H9 (cell line): ENCODE results near the gene GLCE. TPM values are rescaled to one million over a fixed set of nuclear protein-coding genes. Genes with fewer than 3 reads are reported as not detected.
A peak's percentile ranks its signal among the peaks of the same experiment; 100 is the strongest.

Experiments
- DNase-seq: peaks from one replicate; pipeline ENCODE4 v3.0.0-alpha.2; 2017
- H2AFZ ChIP-seq: one replicate; pipeline ENCODE4 v1.6.1; 2013; ENCODE audit warnings: mild to moderate bottlenecking, low read length, control low read depth, moderate library complexity
- H2AK5ac ChIP-seq: 2 replicates; pipeline ENCODE4 v1.6.1; 2013; ENCODE audit warnings: low read length, control low read depth, mixed read lengths; ENCODE audit not compliant: insufficient read length
- H2BK120ac ChIP-seq: one replicate; pipeline ENCODE4 v1.6.1; 2013; ENCODE audit warnings: low read depth, mild to moderate bottlenecking, low read length, control low read depth, inconsistent platforms; ENCODE audit not compliant: poor library complexity, severe bottlenecking
- H2BK12ac ChIP-seq: 2 replicates; pipeline ENCODE4 v1.6.1; 2013; ENCODE audit warnings: low read length, control low read depth, mixed read lengths, low read depth; ENCODE audit not compliant: insufficient read length
- H2BK15ac ChIP-seq: 2 replicates; pipeline ENCODE4 v1.6.1; 2013; ENCODE audit warnings: low read depth, low read length, control low read depth
- H2BK20ac ChIP-seq: one replicate; pipeline ENCODE4 v1.6.1; 2013; ENCODE audit warnings: low read depth, mild to moderate bottlenecking, low read length, control low read depth, inconsistent platforms; ENCODE audit not compliant: poor library complexity, severe bottlenecking
- H2BK5ac ChIP-seq: 2 replicates; pipeline ENCODE4 v1.6.1; 2013; ENCODE audit warnings: low read length, control low read depth, mixed read lengths; ENCODE audit not compliant: insufficient read length
- H3K14ac ChIP-seq: 2 replicates; pipeline ENCODE4 v1.6.1; 2013; ENCODE audit warnings: low read length, control low read depth; ENCODE audit not compliant: insufficient read depth
- H3K18ac ChIP-seq: 2 replicates; pipeline ENCODE4 v1.6.1; 2013; ENCODE audit warnings: low read depth, mild to moderate bottlenecking, mixed read lengths, low read length, control low read depth; ENCODE audit not compliant: insufficient read length
- H3K23ac ChIP-seq: 2 replicates; pipeline ENCODE4 v1.6.1; 2013; ENCODE audit warnings: low read length, control low read depth, mixed read lengths, low read depth; ENCODE audit not compliant: insufficient read length
- H3K23me2 ChIP-seq: 2 replicates; pipeline ENCODE4 v1.6.1; 2013; ENCODE audit warnings: low read depth, mild to moderate bottlenecking, mixed read lengths, low read length, control low read depth; ENCODE audit not compliant: insufficient read length, poor library complexity, severe bottlenecking
- H3K27ac ChIP-seq: 2 replicates; pipeline ENCODE4 v1.5.1; 2013; ENCODE audit warnings: low read length, control low read depth, mixed read lengths, low read depth; ENCODE audit not compliant: insufficient read length
- H3K27me3 ChIP-seq: 2 replicates; pipeline ENCODE4 v1.6.1; 2013; ENCODE audit warnings: low read length, control low read depth, inconsistent platforms; ENCODE audit not compliant: insufficient read depth
- H3K4ac ChIP-seq: 2 replicates; pipeline ENCODE4 v1.6.1; 2013; ENCODE audit warnings: low read depth, mild to moderate bottlenecking, control low read depth, inconsistent platforms, low read length, moderate library complexity
- H3K4me1 ChIP-seq: 2 replicates; pipeline ENCODE4 v1.6.1; 2013; ENCODE audit warnings: low read length, control low read depth, inconsistent platforms; ENCODE audit not compliant: insufficient read depth
- H3K4me2 ChIP-seq: 2 replicates; pipeline ENCODE4 v1.6.1; 2013; ENCODE audit warnings: low read length, control low read depth, mixed read lengths; ENCODE audit not compliant: insufficient read length, insufficient read depth
- H3K56ac ChIP-seq: 2 replicates; pipeline ENCODE4 v1.6.1; 2013; ENCODE audit warnings: low read depth, mild to moderate bottlenecking, mixed read lengths, low read length, control low read depth; ENCODE audit not compliant: insufficient read length
- H3K79me1 ChIP-seq: 2 replicates; pipeline ENCODE4 v1.6.1; 2013; ENCODE audit warnings: low read depth, mild to moderate bottlenecking, moderate library complexity, low read length, control low read depth, inconsistent platforms; ENCODE audit not compliant: insufficient read depth, poor library complexity, severe bottlenecking
- H3K79me2 ChIP-seq: 2 replicates; pipeline ENCODE4 v1.6.1; 2013; ENCODE audit warnings: low read length, control low read depth, inconsistent platforms; ENCODE audit not compliant: insufficient read depth
- H3K9ac ChIP-seq: 2 replicates; pipeline ENCODE4 v1.6.1; 2013; ENCODE audit warnings: low read length, control low read depth, mixed read lengths; ENCODE audit not compliant: insufficient read length; ENCODE audit errors: extremely low read depth
- H3K9me3 ChIP-seq: one replicate; pipeline ENCODE4 v1.6.1; 2013; ENCODE audit warnings: low read depth, low read length, inconsistent platforms; ENCODE audit not compliant: control insufficient read depth
- H3T11ph ChIP-seq: one replicate; pipeline ENCODE4 v1.6.1; 2013; ENCODE audit warnings: mild to moderate bottlenecking, low read length, control low read depth, inconsistent platforms
- H4K20me1 ChIP-seq: one replicate; pipeline ENCODE4 v1.6.1; 2013; ENCODE audit not compliant: control insufficient read depth, insufficient read length, insufficient read depth
- H4K5ac ChIP-seq: 2 replicates; pipeline ENCODE4 v1.6.1; 2013; ENCODE audit warnings: low read depth, mild to moderate bottlenecking, mixed read lengths, low read length, control low read depth; ENCODE audit not compliant: insufficient read length
- H4K8ac ChIP-seq: replicated peaks from 2 replicates; pipeline ENCODE4 v1.6.1; 2013; ENCODE audit warnings: low read length, control low read depth, mixed read lengths, low read depth; ENCODE audit not compliant: insufficient read length
- H4K91ac ChIP-seq: 2 replicates; pipeline ENCODE4 v1.6.1; 2013; ENCODE audit warnings: low read depth, mild to moderate bottlenecking, moderate library complexity, mixed read lengths, low read length, control low read depth; ENCODE audit not compliant: insufficient read length
- H3K27ac Mint-ChIP-seq, 3 experiments: 2 replicates in 2 of 3; 3 replicates in 1 of 3; pipeline ENCODE4 v1.8.0; 2020 to 2021; ENCODE audit warnings: mixed read lengths in 3 of 3, mild to moderate bottlenecking in 1 of 3, moderate library complexity in 1 of 3
- H3K27me3 Mint-ChIP-seq: 2 replicates; pipeline ENCODE4 v1.8.0; 2021; ENCODE audit warnings: low read depth, mild to moderate bottlenecking, moderate library complexity, mixed read lengths
- H3K36me3 Mint-ChIP-seq, 3 experiments: 2 replicates in 2 of 3; 3 replicates in 1 of 3; pipeline ENCODE4 v1.8.0; 2020 to 2021; ENCODE audit warnings: low read depth in 3 of 3, mixed read lengths in 3 of 3; ENCODE audit not compliant: insufficient read depth in 1 of 3
- H3K4me1 Mint-ChIP-seq, 2 experiments: 2 replicates each; pipeline ENCODE4 v1.8.0; 2020; ENCODE audit warnings: mixed read lengths in 2 of 2
- H3K4me3 Mint-ChIP-seq, 2 experiments: 2 replicates in 1 of 2; 3 replicates in 1 of 2; pipeline ENCODE4 v1.8.0; 2020 to 2021; ENCODE audit warnings: mild to moderate bottlenecking in 2 of 2, mixed read lengths in 2 of 2, moderate library complexity in 1 of 2
- H3K9me3 Mint-ChIP-seq, 2 experiments: 2 replicates in 1 of 2; 3 replicates in 1 of 2; pipeline ENCODE4 v1.8.0; 2020; ENCODE audit warnings: mild to moderate bottlenecking in 2 of 2, mixed read lengths in 2 of 2, moderate library complexity in 1 of 2
- WGBS: extraction: QIAGEN DNeasy Blood & Tissue Kit; methylation state at CpG from one replicate; pipeline ENCODE4 v1.1.7; 2013; ENCODE audit warnings: missing lambda C conversion rate, low lambda C conversion rate, mixed read lengths; ENCODE audit not compliant: insufficient read length; ENCODE audit errors: extremely low coverage; 5-methylcytosine and 5-hydroxymethylcytosine counted together
- total RNA-seq: library from RNA; stranded (reverse); gene quantifications from 2 replicates; pipeline ENCODE4 v1.2.1, GENCODE V29; 2021
- TF ChIP-seq, protein P1 (sequence below): fragments of 200-600 bp; sonication (generic); conservative IDR thresholded peaks from 3 replicates; pipeline ENCODE4 v1.8.0; 2021; ENCODE audit warnings: antibody characterized with exemption, mild to moderate bottlenecking

The GLCE gene
- total RNA-seq, 1 experiment from 2014 or later, result 12.2 TPM

DNA sequence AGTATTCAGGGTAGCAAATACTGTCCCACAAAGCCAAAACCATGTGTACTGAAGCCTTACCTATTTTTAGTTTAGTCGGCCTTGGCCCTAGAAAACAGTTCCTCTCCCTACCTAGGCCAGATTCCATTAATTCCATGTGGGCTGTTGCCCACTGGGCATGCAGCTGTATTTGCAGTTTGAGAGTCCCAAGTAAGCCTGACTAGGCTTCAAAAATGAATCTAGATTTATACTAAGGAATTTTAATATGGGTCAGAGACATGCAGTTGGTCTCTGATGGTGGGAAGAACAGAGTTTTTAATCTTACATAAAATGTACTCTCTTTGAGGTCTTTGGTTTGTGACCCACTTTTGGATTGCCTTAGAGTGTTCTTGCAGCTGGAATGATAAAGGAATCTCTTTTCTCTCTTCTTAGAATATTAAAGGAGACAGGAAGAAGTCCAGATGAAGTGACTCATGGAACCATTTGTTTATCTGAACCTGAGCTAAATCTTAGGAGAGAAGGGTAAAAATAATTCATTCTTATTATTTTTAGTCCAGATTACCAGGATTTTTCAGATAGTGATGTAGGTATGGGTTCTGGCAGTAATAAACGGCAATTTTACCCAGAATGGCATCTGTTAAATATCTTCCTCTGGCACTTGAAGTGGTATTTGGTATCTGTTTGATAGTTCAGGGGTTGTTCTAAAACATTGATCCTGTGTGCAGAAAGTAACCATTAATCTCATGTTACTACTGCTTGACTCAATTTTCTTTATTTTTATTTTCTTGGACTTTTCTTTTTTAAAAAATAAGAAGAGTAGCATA lies 33.8 kb downstream of the GLCE start:
- peaks cover 8% of the 10 kb centered on the region for H3K4me1 ChIP-seq
- no peak overlapping the region for H3K14ac ChIP-seq
- Mint-ChIP-seq H3K9me3 (peaks cover 4 to 6% of the 10 kb centered on the region in 2 experiments; a peak in 3 of 5 replicates), H3K27ac (peak overlapping the region in 1 of 3 experiments; percentile 49; a peak in 2 of 7 replicates), H3K4me3 (no peak overlapping the region), H3K36me3 (peaks cover 5 to 23% (median 20%) of the 10 kb centered on the region in 3 experiments; a peak in 6 of 7 replicates), H3K4me1 (peaks cover 19 to 30% of the 10 kb centered on the region in 2 experiments), H3K27me3 (no peaks in the 10 kb centered on the region)
- TF ChIP-seq, protein P1, sequence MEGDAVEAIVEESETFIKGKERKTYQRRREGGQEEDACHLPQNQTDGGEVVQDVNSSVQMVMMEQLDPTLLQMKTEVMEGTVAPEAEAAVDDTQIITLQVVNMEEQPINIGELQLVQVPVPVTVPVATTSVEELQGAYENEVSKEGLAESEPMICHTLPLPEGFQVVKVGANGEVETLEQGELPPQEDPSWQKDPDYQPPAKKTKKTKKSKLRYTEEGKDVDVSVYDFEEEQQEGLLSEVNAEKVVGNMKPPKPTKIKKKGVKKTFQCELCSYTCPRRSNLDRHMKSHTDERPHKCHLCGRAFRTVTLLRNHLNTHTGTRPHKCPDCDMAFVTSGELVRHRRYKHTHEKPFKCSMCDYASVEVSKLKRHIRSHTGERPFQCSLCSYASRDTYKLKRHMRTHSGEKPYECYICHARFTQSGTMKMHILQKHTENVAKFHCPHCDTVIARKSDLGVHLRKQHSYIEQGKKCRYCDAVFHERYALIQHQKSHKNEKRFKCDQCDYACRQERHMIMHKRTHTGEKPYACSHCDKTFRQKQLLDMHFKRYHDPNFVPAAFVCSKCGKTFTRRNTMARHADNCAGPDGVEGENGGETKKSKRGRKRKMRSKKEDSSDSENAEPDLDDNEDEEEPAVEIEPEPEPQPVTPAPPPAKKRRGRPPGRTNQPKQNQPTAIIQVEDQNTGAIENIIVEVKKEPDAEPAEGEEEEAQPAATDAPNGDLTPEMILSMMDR, result no peak
- no peak overlapping the region for H3K4me2 ChIP-seq
- no CpG with 5 or more reads among the region's 2 CpGs for WGBS
- no peaks in the 10 kb centered on the region for H3K79me1 ChIP-seq
- H2BK12ac ChIP-seq, result no peak overlapping the region
- H3K27me3 ChIP-seq, result no peaks in the 10 kb centered on the region
- H3K9ac ChIP-seq, result no peak overlapping the region
- H4K91ac ChIP-seq, result no peak overlapping the region
- no peak overlapping the region for H2BK5ac ChIP-seq
- no peaks in the 10 kb centered on the region for H4K20me1 ChIP-seq
- H2AFZ ChIP-seq, result no peak overlapping the region
- H3K56ac ChIP-seq, result no peak overlapping the region
- no peak overlapping the region for H4K8ac ChIP-seq
- H3K23me2 ChIP-seq, result no peaks in the 10 kb centered on the region
- H2BK15ac ChIP-seq, result no peak overlapping the region
- DNase-seq, result no peak
- no peak overlapping the region for H2BK120ac ChIP-seq
- H3T11ph ChIP-seq, result no peak overlapping the region
- H3K23ac ChIP-seq, result no peak overlapping the region
- no peaks in the 10 kb centered on the region for H3K9me3 ChIP-seq
- H2AK5ac ChIP-seq, result no peak overlapping the region
- H2BK20ac ChIP-seq, result no peak overlapping the region
- H3K18ac ChIP-seq, result no peak overlapping the region
- no peak overlapping the region for H4K5ac ChIP-seq
- peaks cover 2% of the 10 kb centered on the region; the same call in 1 of the 2 replicates for H3K79me2 ChIP-seq
- no peak overlapping the region for H3K27ac ChIP-seq
- H3K4ac ChIP-seq, result no peak overlapping the region
